Smooth muscle cell (in vitro differentiated cells): Measurements from ENCODE around the gene STXBP1. TPM values are rescaled to one million over a fixed set of nuclear protein-coding genes. Genes with fewer than 3 reads are reported as not detected.

Experiments
- DNase-seq: peaks from one replicate; lab custom pipeline; 2025; ENCODE audit not compliant: unreplicated experiment; lab: John Stamatoyannopoulos, UW
- H2AFZ ChIP-seq: fragments of 200-600 bp; sonication (generic); 2 replicates; pipeline ENCODE4 v1.6.0; 2016; ENCODE audit warnings: antibody characterized with exemption, low read depth, mild to moderate bottlenecking
- H3F3A ChIP-seq: fragments of 200-600 bp; sonication (generic); 2 replicates; pipeline ENCODE4 v1.6.0; 2017; ENCODE audit warnings: antibody characterized with exemption, low read depth
- H3K27ac ChIP-seq: fragments of 200-600 bp; sonication (generic); 2 replicates; pipeline ENCODE4 v1.5.1; 2016; ENCODE audit warnings: low read depth, mild to moderate bottlenecking
- H3K27me3 ChIP-seq: fragments of 200-600 bp; sonication (generic); 2 replicates; pipeline ENCODE4 v1.6.1; 2016; ENCODE audit warnings: low read depth, mild to moderate bottlenecking
- H3K36me3 ChIP-seq: fragments of 200-600 bp; sonication (generic); 2 replicates; pipeline ENCODE4 v1.5.1; 2016; ENCODE audit warnings: low read depth
- H3K4me1 ChIP-seq: fragments of 200-600 bp; sonication (generic); 2 replicates; pipeline ENCODE4 v1.5.1; 2016; ENCODE audit warnings: low read depth
- H3K4me2 ChIP-seq: fragments of 200-600 bp; sonication (generic); 2 replicates; pipeline ENCODE4 v1.6.0; 2016; ENCODE audit warnings: mild to moderate bottlenecking
- H3K4me3 ChIP-seq: fragments of 200-600 bp; sonication (generic); 2 replicates; pipeline ENCODE4 v1.5.1; 2016; ENCODE audit warnings: mild to moderate bottlenecking
- H3K79me2 ChIP-seq: fragments of 200-600 bp; sonication (generic); 2 replicates; pipeline ENCODE4 v1.6.0; 2016; ENCODE audit warnings: low read depth, mild to moderate bottlenecking
- H3K9ac ChIP-seq: fragments of 200-600 bp; sonication (generic); 2 replicates; pipeline ENCODE4 v1.6.0; 2016; ENCODE audit warnings: low read depth
- H3K9me3 ChIP-seq: fragments of 200-600 bp; sonication (generic); replicated peaks from 2 replicates; pipeline ENCODE4 v1.5.1; 2016; ENCODE audit warnings: low read depth
- H4K20me1 ChIP-seq: fragments of 200-600 bp; sonication (generic); 2 replicates; pipeline ENCODE4 v1.6.0; 2016; ENCODE audit warnings: low read depth
- CTCF ChIP-seq: fragments of 200-600 bp; sonication (generic); IDR thresholded peaks from 2 replicates; pipeline ENCODE4 v1.5.1; 2017; ENCODE audit warnings: borderline replicate concordance, mild to moderate bottlenecking, antibody characterized with exemption; ENCODE audit not compliant: insufficient read depth, poor library complexity, severe bottlenecking
- WGBS: methylation state at CpG from one replicate; pipeline ENCODE4 v1.1.7; 2016; ENCODE audit warnings: low lambda C conversion rate; 5-methylcytosine and 5-hydroxymethylcytosine counted together
- polyA plus RNA-seq: library from polyadenylated mRNA; unstranded; fragments of >200 nt; fragmentation: Nextera tagmentation; extraction: Ambion mirVana; gene quantifications from 2 replicates; pipeline ENCODE4 v1.2.1, GENCODE V29; 2016
- total RNA-seq: library from RNA; depleted of rRNA; stranded (reverse); fragments of >200 nt; gene quantifications from 2 replicates; pipeline ENCODE4 v1.2.3, GENCODE V29; 2014

STXBP1 gene
- total and polyA plus RNA-seq, 2 experiments from 2014 or later, result 22.4 to 22.8 TPM

DNA sequence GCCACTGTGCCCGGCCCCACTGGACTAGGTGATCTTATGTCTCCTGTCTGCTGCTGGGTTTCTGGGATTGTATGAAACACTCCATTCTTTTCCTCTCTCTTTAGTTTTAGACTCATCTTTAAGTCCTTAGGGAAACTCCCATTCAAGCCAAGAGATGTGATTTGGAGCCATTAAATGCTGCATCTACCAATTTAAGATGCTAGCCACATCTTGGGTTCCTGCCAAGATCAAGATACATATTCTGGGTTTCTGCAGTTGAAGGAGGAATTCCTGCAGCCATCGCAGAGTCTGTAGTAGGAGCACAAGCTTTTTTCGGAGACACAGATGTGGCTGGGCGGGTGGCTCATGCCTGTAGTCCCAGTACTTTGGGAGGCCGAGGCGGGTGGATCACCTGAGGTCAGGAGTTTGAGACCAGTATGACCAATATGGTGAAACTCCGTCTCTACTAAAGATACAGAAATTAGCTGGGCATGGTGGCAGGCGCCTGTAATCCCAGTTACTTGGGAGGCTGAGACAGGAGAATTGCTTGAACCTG, 23.2 kb downstream of the STXBP1 start:
- no peak overlapping the region for H3K4me3 ChIP-seq
- H4K20me1 ChIP-seq, result peaks cover 39% of the 10 kb centered on the region
- H3K9ac ChIP-seq, result no peak overlapping the region
- no peak for TF ChIP-seq CTCF
- H3K27me3 ChIP-seq, result no peaks in the 10 kb centered on the region
- H3K4me2 ChIP-seq, result no peak overlapping the region
- H3K36me3 ChIP-seq, result no peaks in the 10 kb centered on the region
- no peak for DNase-seq
- H3K27ac ChIP-seq, result no peak overlapping the region
- H3K79me2 ChIP-seq, result no peaks in the 10 kb centered on the region
- H2AFZ ChIP-seq, result no peak overlapping the region
- no peaks in the 10 kb centered on the region for H3K4me1 ChIP-seq
- no peaks in the 10 kb centered on the region for H3K9me3 ChIP-seq
- H3F3A ChIP-seq, result no peaks in the 10 kb centered on the region
- 98% methylated on average over 8 of the region's 8 CpGs for WGBS

GRCh38 chr9:127637322-127637847, 25.3 kb downstream of the STXBP1 start:
- no peak overlapping the region for H3K4me2 ChIP-seq
- H3K4me1 ChIP-seq, result no peaks in the 10 kb centered on the region
- H3K79me2 ChIP-seq, result no peaks in the 10 kb centered on the region
- H3K9ac ChIP-seq, result no peak overlapping the region
- no peaks in the 10 kb centered on the region for H3F3A ChIP-seq
- TF ChIP-seq CTCF, result no peak
- no peak overlapping the region for H2AFZ ChIP-seq
- H3K9me3 ChIP-seq, result no peaks in the 10 kb centered on the region
- H3K27me3 ChIP-seq, result no peaks in the 10 kb centered on the region
- H4K20me1 ChIP-seq, result peaks cover 53% of the 10 kb centered on the region
- H3K4me3 ChIP-seq, result no peak overlapping the region
- no peaks in the 10 kb centered on the region for H3K36me3 ChIP-seq
- H3K27ac ChIP-seq, result no peak overlapping the region
- WGBS, result 64% methylated on average over 11 of the region's 11 CpGs
- no peak for DNase-seq

DNA sequence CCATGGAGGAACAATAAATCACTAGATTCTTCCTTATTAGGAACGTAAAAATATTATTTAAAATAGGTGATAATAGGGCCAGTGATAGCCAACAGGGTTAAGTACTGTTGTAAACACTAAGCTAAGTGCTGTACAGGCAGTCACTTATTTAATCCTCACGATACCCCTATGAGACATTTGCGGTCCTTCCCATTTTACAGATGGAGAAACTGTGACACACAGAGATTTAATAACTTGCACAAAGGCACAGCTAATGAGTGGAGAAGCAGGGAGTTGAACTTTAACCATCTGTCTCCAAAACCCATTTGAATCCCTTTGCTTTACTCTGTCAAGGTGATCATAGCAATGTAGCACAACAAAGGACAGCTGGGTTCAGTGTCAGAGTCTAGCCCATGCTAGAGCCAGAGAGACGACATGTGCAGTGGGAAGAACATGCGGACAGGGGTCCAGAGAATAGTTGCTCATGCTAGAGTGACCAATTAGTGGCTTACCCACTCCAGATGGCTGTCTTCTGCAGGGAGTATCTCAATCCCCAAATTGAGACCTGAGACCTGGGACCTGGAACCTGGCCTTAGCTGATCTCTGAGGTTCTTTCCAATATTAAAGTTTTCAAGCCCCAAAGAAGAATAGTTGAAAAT, 28.9 kb downstream of the STXBP1 start:
- no peak overlapping the region for H3K9ac ChIP-seq
- no peak overlapping the region for H3K27ac ChIP-seq
- H3K27me3 ChIP-seq, result no peaks in the 10 kb centered on the region
- no peaks in the 10 kb centered on the region for H3K79me2 ChIP-seq
- no peak for TF ChIP-seq CTCF
- peaks cover 11% of the 10 kb centered on the region for H3K4me1 ChIP-seq
- H3K4me3 ChIP-seq, result no peak overlapping the region
- no peak overlapping the region for H3K4me2 ChIP-seq
- H3K36me3 ChIP-seq, result no peaks in the 10 kb centered on the region
- DNase-seq, result no peak
- no peaks in the 10 kb centered on the region for H3K9me3 ChIP-seq
- H2AFZ ChIP-seq, result no peak overlapping the region
- WGBS, result 93% methylated on average over 5 of the region's 5 CpGs
- no peaks in the 10 kb centered on the region for H3F3A ChIP-seq
- H4K20me1 ChIP-seq, result peaks cover 56% of the 10 kb centered on the region
